HG02973 (cell line): ENCODE measurements around the gene MTX2.

Source experiments
- ATAC-seq: cut with Tn5 transposase; IDR thresholded peaks from one replicate; pipeline ENCODE4 v1.9.1; 2021; ENCODE audit warnings: moderate library complexity; ENCODE audit not compliant: unreplicated experiment

The MTX2 gene

GRCh38 chr2:176269319-176270099 lies at the start of gene MTX2:
Gene MTX2 (plus strand): TSS chr2:176269442. CDS start chr2:176269630, 188 bp downstream.
- peak; percentile 91 for ATAC-seq

GRCh38 chr2:176227874-176228273 lies 41.4 kb upstream of the MTX2 start:
- no peak for ATAC-seq

DNA sequence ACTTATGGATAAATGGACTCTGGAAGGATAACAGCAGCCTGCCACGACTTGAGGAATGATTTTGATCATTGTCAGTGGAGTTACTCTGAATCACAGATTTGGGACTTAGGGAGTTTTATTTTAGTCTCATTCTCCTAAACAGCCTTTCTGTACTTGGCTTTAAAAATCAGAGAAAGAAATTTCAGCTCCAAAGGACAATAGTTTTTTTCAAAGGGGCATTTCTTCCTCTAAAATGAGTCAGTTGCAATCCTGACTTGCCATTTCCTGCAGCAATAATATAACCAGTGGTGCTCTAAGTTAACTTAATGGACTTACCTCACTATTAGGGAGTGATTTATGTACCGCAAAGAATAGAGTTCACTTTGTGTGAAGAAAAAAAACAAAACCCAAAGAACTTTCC lies 35.1 kb upstream of the MTX2 start:
- ATAC-seq: no peak

DNA sequence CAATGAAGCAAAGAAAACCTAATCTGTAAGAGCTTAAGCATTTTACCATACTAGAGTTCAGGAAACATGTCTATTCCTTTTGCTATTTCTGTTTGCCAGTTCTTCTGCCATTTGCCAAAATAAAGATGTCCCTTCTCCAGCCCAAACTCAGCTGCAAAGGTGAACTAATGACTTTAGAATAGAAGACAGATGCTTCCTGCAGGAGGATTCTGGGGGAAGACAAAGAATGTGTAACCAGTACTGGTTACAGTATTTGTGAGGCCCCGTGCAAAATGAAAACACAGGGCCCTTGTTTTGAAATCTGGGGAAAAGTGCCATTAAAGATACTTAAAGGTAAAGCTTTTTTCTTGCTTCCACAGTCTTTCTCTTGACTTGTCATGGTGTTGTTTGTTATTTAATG lies 34.3 kb upstream of the MTX2 start:
- no peak for ATAC-seq

- no peak for ATAC-seq
Measured at GRCh38 chr2:176237456-176237855, 31.8 kb upstream of the MTX2 start.

DNA sequence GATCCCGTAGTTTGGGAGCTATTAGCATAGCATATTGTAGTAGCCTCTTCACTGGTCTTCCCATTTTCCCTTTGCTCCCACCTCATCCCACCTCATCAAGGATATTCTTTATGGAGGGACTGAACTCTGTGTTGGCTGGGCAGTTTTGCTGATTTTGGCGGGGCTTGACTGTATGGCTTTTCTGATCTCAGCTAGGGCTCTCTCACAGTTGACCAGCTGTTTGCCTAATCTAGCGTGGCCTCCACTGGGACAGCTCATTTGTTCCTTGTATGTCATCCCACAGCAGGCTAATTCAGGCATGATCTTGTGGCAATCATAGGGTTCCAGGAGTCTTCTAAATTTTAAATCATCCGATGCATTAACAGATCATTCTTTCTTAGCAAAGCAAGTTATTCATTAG lies 30.2 kb upstream of the MTX2 start:
- no peak for ATAC-seq

GRCh38 chr2:176240301-176240700 lies 28.9 kb upstream of the MTX2 start:
- ATAC-seq: no peak

DNA sequence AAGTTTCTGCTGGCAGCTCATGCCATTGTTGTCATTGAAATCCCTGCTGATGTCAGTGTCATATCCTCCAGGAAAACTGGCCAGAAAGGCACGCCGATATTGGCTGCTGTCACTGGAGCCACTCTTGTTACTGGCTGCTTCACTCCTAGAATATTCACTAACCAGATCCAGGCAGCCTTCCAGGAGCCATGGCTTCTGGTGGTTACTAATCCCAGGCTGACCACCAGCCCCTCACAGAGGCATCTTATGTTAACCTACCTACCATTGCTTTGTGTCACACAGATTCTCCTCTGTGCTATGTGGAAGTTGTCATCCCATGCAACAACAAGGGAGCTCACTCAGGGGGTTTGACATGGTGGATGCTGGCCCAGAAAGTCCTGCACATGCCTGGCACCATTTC lies 27.0 kb upstream of the MTX2 start:
- ATAC-seq: no peak

DNA sequence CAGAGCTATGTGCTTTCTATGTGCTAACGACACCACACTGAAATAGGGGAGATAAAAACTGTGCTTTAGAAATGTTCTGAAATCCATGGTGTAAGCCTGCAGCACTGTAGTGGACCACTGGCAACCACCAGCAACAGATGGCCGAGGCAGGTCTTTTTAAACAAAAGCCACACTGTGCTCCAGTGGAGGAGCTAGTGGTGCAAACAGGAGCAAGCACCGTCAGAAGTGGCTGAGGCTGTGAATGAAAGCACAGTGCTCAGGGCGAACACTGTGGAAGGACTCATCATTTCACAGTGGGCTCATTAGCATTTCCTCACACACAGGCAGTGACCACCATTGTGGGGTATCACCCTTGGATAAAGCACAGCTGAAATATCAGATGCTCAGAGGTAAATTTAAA lies 22.9 kb upstream of the MTX2 start:
- no peak for ATAC-seq

DNA sequence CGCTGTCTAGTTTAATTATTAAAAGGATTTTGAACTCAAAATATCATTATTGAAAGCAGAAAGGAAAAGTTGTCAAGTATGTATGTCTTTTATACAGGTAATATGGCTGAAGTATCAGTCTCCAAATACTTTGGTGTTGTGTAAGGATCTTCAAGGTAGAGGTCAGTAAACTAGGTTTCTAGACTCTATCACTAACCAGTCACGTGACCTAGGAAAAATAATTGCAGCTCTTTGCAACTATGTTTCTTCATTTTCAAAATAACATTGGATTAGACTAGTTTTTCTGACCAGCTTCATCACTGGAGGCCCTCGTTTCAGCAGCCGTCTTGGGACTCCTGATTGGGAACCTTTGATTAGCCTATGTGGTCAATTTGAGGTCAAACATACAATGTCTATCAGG lies 21.4 kb upstream of the MTX2 start:
- no peak for ATAC-seq

DNA sequence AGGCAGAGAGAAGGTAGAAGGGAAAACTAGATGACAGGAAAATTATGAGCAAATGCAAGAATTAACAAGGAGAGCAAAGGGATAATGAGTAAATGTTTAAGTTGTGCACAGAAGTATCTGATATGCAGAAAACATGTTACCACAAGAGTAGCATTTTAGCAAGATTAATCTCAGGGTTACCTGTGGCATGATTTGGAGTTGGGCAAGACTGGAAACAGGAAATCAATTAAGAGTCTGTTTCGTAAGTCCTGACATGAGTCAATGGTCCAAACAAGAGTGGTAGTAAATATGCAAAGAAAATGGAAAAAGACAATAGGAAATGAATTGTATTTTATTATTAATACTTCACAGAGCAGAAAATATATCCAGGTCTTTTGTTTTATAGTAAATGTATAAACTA lies 17.3 kb upstream of the MTX2 start:
- ATAC-seq: no peak

- no peak for ATAC-seq
Measured at GRCh38 chr2:176260689-176261088, 8.6 kb upstream of the MTX2 start.

DNA sequence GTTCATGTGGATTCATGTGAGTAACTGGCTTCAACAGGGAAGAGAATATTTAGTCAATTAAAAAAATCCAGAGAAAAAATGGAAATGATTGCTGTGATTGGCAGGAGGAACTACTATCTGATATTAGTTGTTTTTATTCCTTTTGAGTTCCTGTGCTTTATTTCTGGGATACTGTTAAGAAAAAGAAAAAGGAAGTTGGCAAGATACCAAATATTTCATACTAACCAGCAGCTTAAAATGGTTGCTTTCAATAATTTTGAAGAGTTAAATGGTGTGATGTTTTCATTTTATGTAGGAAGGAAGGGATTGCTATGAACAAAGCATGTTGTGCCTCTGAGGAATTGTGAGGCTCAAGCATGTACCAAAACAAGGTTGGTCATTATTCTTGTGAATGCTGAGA lies 8.1 kb upstream of the MTX2 start:
- no peak for ATAC-seq

DNA sequence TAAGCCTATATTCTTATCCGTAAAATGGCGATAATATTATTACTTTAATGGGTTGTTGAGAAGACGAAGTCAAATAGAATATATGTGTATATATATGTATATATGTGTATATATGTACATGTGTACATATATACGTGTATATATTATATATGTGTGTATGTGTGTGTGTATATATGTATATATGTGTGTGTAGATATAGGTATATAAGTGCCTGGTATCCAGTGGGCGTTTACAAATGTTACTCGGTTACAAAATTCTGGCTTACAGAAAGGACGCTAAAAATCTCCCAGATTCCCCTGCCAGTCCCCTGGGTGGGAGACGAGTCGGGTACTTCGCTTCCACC lies 295 bp upstream of the MTX2 start:
- peak; percentile 19 for ATAC-seq

- no peak for ATAC-seq
Measured at GRCh38 chr2:176270100-176270750, 983 bp downstream of the MTX2 start.

DNA sequence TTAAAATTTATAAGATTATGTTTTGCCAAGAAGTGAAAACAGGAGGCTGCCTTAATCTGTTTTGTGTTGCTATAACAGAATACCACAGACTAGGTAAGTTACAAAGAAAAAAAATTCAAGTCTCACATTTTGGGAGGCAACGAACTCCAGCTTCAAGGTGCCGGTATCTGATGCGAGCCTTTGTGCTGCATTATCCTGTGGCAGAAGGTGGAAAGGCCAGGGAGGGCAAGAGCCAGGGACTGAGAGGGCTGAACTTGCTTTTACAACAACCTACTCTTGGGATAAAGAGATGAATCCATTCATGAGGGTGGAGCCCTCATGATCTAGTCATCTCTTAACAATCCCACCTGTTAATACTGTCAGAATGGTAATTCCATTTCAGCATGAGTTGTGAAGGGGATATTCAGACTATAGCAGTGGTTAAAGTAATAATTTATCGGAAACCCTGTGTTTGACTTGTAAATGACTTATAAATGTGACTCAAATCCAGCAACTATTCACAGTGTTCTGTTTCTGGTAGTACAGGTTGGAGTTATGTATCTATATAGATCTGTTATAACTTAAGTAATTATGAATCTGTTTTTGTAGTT lies 3.7 kb downstream of the MTX2 start:
- no peak for ATAC-seq

- ATAC-seq: no peak
Measured at GRCh38 chr2:176278927-176279326, 9.7 kb downstream of the MTX2 start.

GRCh38 chr2:176280156-176280555 lies 10.9 kb downstream of the MTX2 start:
- no peak for ATAC-seq

GRCh38 chr2:176280867-176281658 lies 11.8 kb downstream of the MTX2 start:
- ATAC-seq: no peak

DNA sequence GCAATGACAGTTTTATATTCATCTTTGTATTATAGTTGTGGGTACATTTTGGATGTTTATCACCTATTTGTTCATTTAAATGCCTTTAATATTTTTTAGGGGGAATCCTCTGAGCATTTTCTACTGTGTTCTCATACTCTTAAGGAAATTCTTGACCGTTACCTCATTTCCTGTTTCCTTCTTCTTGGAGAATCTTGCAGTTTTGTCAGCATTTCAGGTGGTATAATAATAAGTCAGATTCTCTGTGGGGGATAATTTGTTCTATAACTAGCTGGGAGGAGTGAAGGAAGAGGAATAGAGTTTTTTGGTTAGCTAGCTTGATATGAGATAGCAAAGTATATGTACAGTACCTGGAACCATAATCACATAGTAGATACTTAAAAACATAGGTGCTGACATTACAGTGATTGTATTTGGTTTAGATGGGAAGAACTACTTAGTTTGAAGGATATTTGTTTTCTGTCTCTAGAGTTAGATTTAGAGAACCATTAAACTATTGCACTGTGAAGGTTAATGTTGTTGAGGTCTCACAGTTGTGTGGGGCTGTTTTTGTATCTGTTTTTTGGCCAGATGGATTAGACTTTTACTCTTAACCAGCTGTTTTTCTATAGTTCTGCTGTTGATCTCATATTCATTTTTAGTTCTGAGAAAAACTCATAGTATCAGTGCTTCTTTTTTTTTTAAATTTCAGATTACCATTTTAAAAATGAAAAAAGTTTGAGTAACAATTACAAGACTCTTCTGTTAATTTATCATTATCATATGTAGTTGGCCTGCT lies 14.2 kb downstream of the MTX2 start:
- ATAC-seq: no peak
